Suprapubic skin (tissue), 3 donors: Measurements from ENCODE around the gene STAM.

ENCODE experiments used
- POLR2AphosphoS5 ChIP-seq, 3 donors: sonication (generic); formaldehyde crosslinking; IDR thresholded peaks; one replicate each; pipeline ENCODE4 v1.6.1; 2017; ENCODE audit warnings: antibody characterized with exemption in 3 of 3
- TF ChIP-seq, protein P1 (sequence below), 2 donors: fragments of 200-600 bp in 1 of 2; fragments of 450-650 bp in 1 of 2; sonication (generic) in 1 of 2; IDR thresholded peaks; one replicate each; pipeline ENCODE4 v1.5.1; 2016 to 2019; ENCODE audit warnings: antibody characterized with exemption in 2 of 2, mild to moderate bottlenecking in 1 of 2, moderate library complexity in 1 of 2

- TF ChIP-seq, protein P1, sequence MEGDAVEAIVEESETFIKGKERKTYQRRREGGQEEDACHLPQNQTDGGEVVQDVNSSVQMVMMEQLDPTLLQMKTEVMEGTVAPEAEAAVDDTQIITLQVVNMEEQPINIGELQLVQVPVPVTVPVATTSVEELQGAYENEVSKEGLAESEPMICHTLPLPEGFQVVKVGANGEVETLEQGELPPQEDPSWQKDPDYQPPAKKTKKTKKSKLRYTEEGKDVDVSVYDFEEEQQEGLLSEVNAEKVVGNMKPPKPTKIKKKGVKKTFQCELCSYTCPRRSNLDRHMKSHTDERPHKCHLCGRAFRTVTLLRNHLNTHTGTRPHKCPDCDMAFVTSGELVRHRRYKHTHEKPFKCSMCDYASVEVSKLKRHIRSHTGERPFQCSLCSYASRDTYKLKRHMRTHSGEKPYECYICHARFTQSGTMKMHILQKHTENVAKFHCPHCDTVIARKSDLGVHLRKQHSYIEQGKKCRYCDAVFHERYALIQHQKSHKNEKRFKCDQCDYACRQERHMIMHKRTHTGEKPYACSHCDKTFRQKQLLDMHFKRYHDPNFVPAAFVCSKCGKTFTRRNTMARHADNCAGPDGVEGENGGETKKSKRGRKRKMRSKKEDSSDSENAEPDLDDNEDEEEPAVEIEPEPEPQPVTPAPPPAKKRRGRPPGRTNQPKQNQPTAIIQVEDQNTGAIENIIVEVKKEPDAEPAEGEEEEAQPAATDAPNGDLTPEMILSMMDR (IDR thresholded peaks at IDR 0.05): no peak
- TF ChIP-seq POLR2AphosphoS5 (IDR thresholded peaks at IDR 0.05): no peak
Observed at GRCh38 chr10:17651896-17652295, 7.9 kb downstream of the STAM start.
